ENCODE data around the gene PTGDR. TPM values are rescaled to one million over a fixed set of nuclear protein-coding genes. Genes with fewer than 3 reads are reported as not detected.

PTGDR gene
- total RNA-seq, 4 donors from 2014 or later: 0.17 to 0.66 (median 0.37) TPM

- Histone ChIP-seq H3K27me3 (peaks cover 0 to 16% (median 0%) of the 10 kb centered on the region in 4 donors), H3K27ac (replicated peaks in 1 of 4) (no peak overlapping the region), H3K4me1 (peaks cover 9 to 13% (median 11%) of the 10 kb centered on the region in 4 donors), H3K4me3 (no peak overlapping the region), H3K36me3 (no peaks in the 10 kb centered on the region), H3K9me3 (no peaks in the 10 kb centered on the region)
- TF ChIP-seq EP300 (IDR thresholded peaks at IDR 0.05): no peak
- TF ChIP-seq POLR2A (IDR thresholded peaks at IDR 0.05; ENCODE audit: low read depth): no peak
- TF ChIP-seq CTCF (IDR thresholded peaks at IDR 0.05): no peak
- no peak for TF ChIP-seq POLR2AphosphoS5 (IDR thresholded peaks at IDR 0.05)
- 92% methylated on average over 1 of the region's 1 CpG for WGBS
- intact Hi-C loops (cut with DNase I): no loop called here
- no peak for DNase-seq (ENCODE audit: extremely low spot score)
Observed at GRCh38 chr14:52262600-52262999, 4.9 kb upstream of the PTGDR start.

- H3K27ac ChIP-seq (replicated peaks in 1 of 4): no peak overlapping the region
- DNase-seq (ENCODE audit: extremely low spot score): no peak
- TF ChIP-seq POLR2A (IDR thresholded peaks at IDR 0.05; ENCODE audit: low read depth) (no peak), POLR2AphosphoS5 (IDR thresholded peaks at IDR 0.05) (no peak), CTCF (IDR thresholded peaks at IDR 0.05) (no peak), EP300 (IDR thresholded peaks at IDR 0.05) (no peak)
- H3K4me3 ChIP-seq: no peak overlapping the region
- no peaks in the 10 kb centered on the region for H3K9me3 ChIP-seq
- peaks cover 14 to 19% (median 16%) of the 10 kb centered on the region in 4 donors for H3K4me1 ChIP-seq
- H3K36me3 ChIP-seq: no peaks in the 10 kb centered on the region
- intact Hi-C loops (cut with DNase I): no loop called here
- peaks cover 0 to 22% (median 0%) of the 10 kb centered on the region in 4 donors for H3K27me3 ChIP-seq
Observed at GRCh38 chr14:52263190-52263589, 4.3 kb upstream of the PTGDR start.

- TF ChIP-seq POLR2AphosphoS5 (IDR thresholded peaks at IDR 0.05) (no peak), POLR2A (IDR thresholded peaks at IDR 0.05; ENCODE audit: low read depth) (no peak), CTCF (IDR thresholded peaks at IDR 0.05) (no peak), EP300 (IDR thresholded peaks at IDR 0.05) (no peak)
- intact Hi-C loops (cut with DNase I): no loop called here
Observed at GRCh38 chr14:52265253-52265652, 2.2 kb upstream of the PTGDR start.

DNA sequence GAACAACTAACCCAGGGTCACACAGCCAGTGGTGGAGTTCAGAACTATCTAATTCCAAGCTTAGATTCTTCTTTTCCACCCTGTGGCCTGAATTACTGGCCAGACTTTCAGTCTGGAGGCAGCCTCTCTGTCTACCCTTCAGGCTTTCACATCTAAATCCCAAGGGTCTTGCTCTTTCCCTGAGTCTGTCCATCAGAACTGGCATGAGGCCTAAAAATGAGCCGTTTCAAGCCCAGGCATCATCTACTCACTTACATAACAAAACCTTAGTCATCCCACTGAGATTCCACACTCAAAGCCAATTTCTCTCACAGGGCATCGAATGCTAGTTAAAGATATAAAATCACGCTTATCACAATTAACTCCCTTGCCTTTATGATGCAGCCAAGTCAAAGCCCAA, 1.3 kb upstream of the PTGDR start:
- no peak overlapping the region for H3K27ac ChIP-seq (replicated peaks in 1 of 4)
- WGBS: 77% methylated on average over 3 of the region's 3 CpGs
- intact Hi-C loops (cut with DNase I): no loop called here
- H3K36me3 ChIP-seq: no peaks in the 10 kb centered on the region
- no peaks in the 10 kb centered on the region for H3K9me3 ChIP-seq
- peaks cover 21 to 31% (median 30%) of the 10 kb centered on the region in 4 donors for H3K4me1 ChIP-seq
- DNase-seq (ENCODE audit: extremely low spot score): no peak
- H3K27me3 ChIP-seq: peaks cover 0 to 46% (median 0%) of the 10 kb centered on the region in 4 donors
- TF ChIP-seq CTCF (IDR thresholded peaks at IDR 0.05) (no peak), POLR2A (IDR thresholded peaks at IDR 0.05; ENCODE audit: low read depth) (no peak), EP300 (IDR thresholded peaks at IDR 0.05) (no peak), POLR2AphosphoS5 (IDR thresholded peaks at IDR 0.05) (no peak)
- H3K4me3 ChIP-seq: no peak overlapping the region

More at GRCh38 chr14:52265253-52265652, 2.2 kb upstream of the PTGDR start:
- Histone ChIP-seq H3K27me3 (peaks cover 0 to 42% (median 0%) of the 10 kb centered on the region in 4 donors), H3K4me1 (peaks cover 21 to 31% (median 30%) of the 10 kb centered on the region in 4 donors), H3K4me3 (no peak overlapping the region), H3K27ac (replicated peaks in 1 of 4) (no peak overlapping the region), H3K9me3 (no peaks in the 10 kb centered on the region), H3K36me3 (no peaks in the 10 kb centered on the region)
- no peak for DNase-seq (ENCODE audit: extremely low spot score)
- 54% methylated on average over 5 of the region's 5 CpGs for WGBS

- 66% methylated on average over 5 of the region's 5 CpGs for WGBS
- H3K36me3 ChIP-seq: no peaks in the 10 kb centered on the region
- H3K27me3 ChIP-seq: peaks cover 0 to 46% (median 0%) of the 10 kb centered on the region in 4 donors
- TF ChIP-seq POLR2A (IDR thresholded peaks at IDR 0.05; ENCODE audit: low read depth) (no peak), POLR2AphosphoS5 (IDR thresholded peaks at IDR 0.05) (no peak), EP300 (IDR thresholded peaks at IDR 0.05) (no peak), CTCF (IDR thresholded peaks at IDR 0.05) (no peak)
- no peak overlapping the region for H3K4me3 ChIP-seq
- intact Hi-C loops (cut with DNase I): no loop called here
- H3K9me3 ChIP-seq: no peaks in the 10 kb centered on the region
- peaks cover 21 to 31% (median 30%) of the 10 kb centered on the region in 4 donors for H3K4me1 ChIP-seq
- no peak for DNase-seq (ENCODE audit: extremely low spot score)
- peak overlapping the region in 1 of 4 donors; percentile 3 for H3K27ac ChIP-seq (replicated peaks in 1 of 4)
Observed at GRCh38 chr14:52266782-52267181, 716 bp upstream of the PTGDR start.
